Osteocyte (in vitro differentiated cells): ENCODE results near the gene HIPK4. TPM values are rescaled to one million over a fixed set of nuclear protein-coding genes. Genes with fewer than 3 reads are reported as not detected.

Source experiments
- DNase-seq: peaks from one replicate; pipeline ENCODE4 v3.0.0; 2021; ENCODE audit warnings: mixed read lengths; ENCODE audit not compliant: unreplicated experiment; ENCODE audit errors: extremely low spot score
- H3K27ac Mint-ChIP-seq: one replicate; pipeline ENCODE4 v1.8.0; 2021; ENCODE audit warnings: mild to moderate bottlenecking, mixed read lengths; ENCODE audit not compliant: unreplicated experiment
- H3K27me3 Mint-ChIP-seq: one replicate; pipeline ENCODE4 v1.8.0; 2021; ENCODE audit warnings: mixed read lengths; ENCODE audit not compliant: unreplicated experiment
- H3K36me3 Mint-ChIP-seq: one replicate; pipeline ENCODE4 v1.8.0; 2021; ENCODE audit warnings: mixed read lengths; ENCODE audit not compliant: unreplicated experiment
- H3K4me1 Mint-ChIP-seq: one replicate; pipeline ENCODE4 v1.8.0; 2021; ENCODE audit warnings: mixed read lengths; ENCODE audit not compliant: unreplicated experiment
- H3K4me3 Mint-ChIP-seq: one replicate; pipeline ENCODE4 v1.8.0; 2021; ENCODE audit warnings: mild to moderate bottlenecking, moderate library complexity, mixed read lengths; ENCODE audit not compliant: unreplicated experiment
- H3K9me3 Mint-ChIP-seq: one replicate; pipeline ENCODE4 v1.8.0; 2021; ENCODE audit warnings: mixed read lengths; ENCODE audit not compliant: unreplicated experiment
- CTCF ChIP-seq: fragments of 200-600 bp; sonication (generic); IDR thresholded peaks from 2 replicates; pipeline ENCODE4 v1.5.0; 2021; ENCODE audit warnings: antibody characterized with exemption, mild to moderate bottlenecking, moderate library complexity
- total RNA-seq: library from RNA; stranded (reverse); gene quantifications from 2 replicates; pipeline ENCODE4 v1.2.1, GENCODE V29; 2021

HIPK4 gene
- total RNA-seq, 1 donor from 2014 or later = 0.21 TPM

- no peaks in the 10 kb centered on the region for H3K27me3 Mint-ChIP-seq
- peaks cover 27% of the 10 kb centered on the region for H3K4me1 Mint-ChIP-seq
- peak overlapping the region; percentile 93 for H3K27ac Mint-ChIP-seq
- DNase-seq = no peak
- no peaks in the 10 kb centered on the region for H3K9me3 Mint-ChIP-seq
- H3K36me3 Mint-ChIP-seq = peaks cover 6% of the 10 kb centered on the region
- no peak overlapping the region for H3K4me3 Mint-ChIP-seq
- no peak for TF ChIP-seq CTCF
These were observed 47.2 kb downstream of the HIPK4 start for GRCh38 chr19:40342644-40343311.

GRCh38 chr19:40341601-40342482 lies 48.1 kb downstream of the HIPK4 start:
- Mint-ChIP-seq H3K27ac (peak overlapping the region; percentile 93), H3K4me3 (peak overlapping the region; percentile 44), H3K9me3 (no peaks in the 10 kb centered on the region), H3K4me1 (peaks cover 18% of the 10 kb centered on the region), H3K27me3 (no peaks in the 10 kb centered on the region), H3K36me3 (peaks cover 6% of the 10 kb centered on the region)
- DNase-seq = no peak
- TF ChIP-seq CTCF = no peak

GRCh38 chr19:40339018-40339728 lies 50.8 kb downstream of the HIPK4 start:
- H3K27me3 Mint-ChIP-seq = no peaks in the 10 kb centered on the region
- H3K9me3 Mint-ChIP-seq = no peaks in the 10 kb centered on the region
- DNase-seq = no peak
- H3K4me3 Mint-ChIP-seq = no peak overlapping the region
- H3K27ac Mint-ChIP-seq = no peak overlapping the region
- peaks cover 6% of the 10 kb centered on the region for H3K36me3 Mint-ChIP-seq
- no peak for TF ChIP-seq CTCF
- peaks cover 17% of the 10 kb centered on the region for H3K4me1 Mint-ChIP-seq

- Mint-ChIP-seq H3K4me3 (no peak overlapping the region), H3K27me3 (no peaks in the 10 kb centered on the region), H3K9me3 (no peaks in the 10 kb centered on the region), H3K27ac (no peak overlapping the region), H3K4me1 (peaks cover 13% of the 10 kb centered on the region), H3K36me3 (peaks cover 16% of the 10 kb centered on the region)
- TF ChIP-seq CTCF = no peak
- no peak for DNase-seq
These were observed 52.4 kb downstream of the HIPK4 start for GRCh38 chr19:40337594-40337993.
